Rectal smooth muscle tissue (tissue), 1 donor: Measurements from ENCODE around the gene SLC12A7.
"Not testable (repeated sequence)": the region's sequence is repeated elsewhere in the genome, so short reads cannot be mapped to it uniquely, and the experiment has no call there.

Source experiments
- H3K27ac ChIP-seq: one replicate; pipeline ENCODE4 v1.7.0; 2013; ENCODE audit warnings: low read depth, low read length, inconsistent platforms
- H3K27me3 ChIP-seq: one replicate; pipeline ENCODE4 v1.7.0; 2013; ENCODE audit warnings: low read length; ENCODE audit not compliant: control insufficient read depth, insufficient read depth
- H3K36me3 ChIP-seq: one replicate; pipeline ENCODE4 v1.7.0; 2013; ENCODE audit warnings: low read length; ENCODE audit not compliant: control insufficient read depth, insufficient read depth
- H3K4me1 ChIP-seq: one replicate; pipeline ENCODE4 v1.7.0; 2013; ENCODE audit warnings: low read length; ENCODE audit not compliant: control insufficient read depth, insufficient read depth
- H3K4me3 ChIP-seq: one replicate; pipeline ENCODE4 v1.7.0; 2013; ENCODE audit warnings: low read length
- H3K9ac ChIP-seq: one replicate; pipeline ENCODE4 v1.7.0; 2013; ENCODE audit warnings: low read length

SLC12A7 gene

GRCh38 chr5:1002271-1002546 is 109.7 kb downstream of the SLC12A7 start:
- H3K27ac ChIP-seq, result no peak overlapping the region
- no peak overlapping the region for H3K9ac ChIP-seq
- H3K27me3 ChIP-seq, result peaks cover 6% of the 10 kb centered on the region
- H3K4me3 ChIP-seq, result no peak overlapping the region
- H3K4me1 ChIP-seq, result peaks cover 2% of the 10 kb centered on the region
- H3K36me3 ChIP-seq, result no peaks in the 10 kb centered on the region

DNA sequence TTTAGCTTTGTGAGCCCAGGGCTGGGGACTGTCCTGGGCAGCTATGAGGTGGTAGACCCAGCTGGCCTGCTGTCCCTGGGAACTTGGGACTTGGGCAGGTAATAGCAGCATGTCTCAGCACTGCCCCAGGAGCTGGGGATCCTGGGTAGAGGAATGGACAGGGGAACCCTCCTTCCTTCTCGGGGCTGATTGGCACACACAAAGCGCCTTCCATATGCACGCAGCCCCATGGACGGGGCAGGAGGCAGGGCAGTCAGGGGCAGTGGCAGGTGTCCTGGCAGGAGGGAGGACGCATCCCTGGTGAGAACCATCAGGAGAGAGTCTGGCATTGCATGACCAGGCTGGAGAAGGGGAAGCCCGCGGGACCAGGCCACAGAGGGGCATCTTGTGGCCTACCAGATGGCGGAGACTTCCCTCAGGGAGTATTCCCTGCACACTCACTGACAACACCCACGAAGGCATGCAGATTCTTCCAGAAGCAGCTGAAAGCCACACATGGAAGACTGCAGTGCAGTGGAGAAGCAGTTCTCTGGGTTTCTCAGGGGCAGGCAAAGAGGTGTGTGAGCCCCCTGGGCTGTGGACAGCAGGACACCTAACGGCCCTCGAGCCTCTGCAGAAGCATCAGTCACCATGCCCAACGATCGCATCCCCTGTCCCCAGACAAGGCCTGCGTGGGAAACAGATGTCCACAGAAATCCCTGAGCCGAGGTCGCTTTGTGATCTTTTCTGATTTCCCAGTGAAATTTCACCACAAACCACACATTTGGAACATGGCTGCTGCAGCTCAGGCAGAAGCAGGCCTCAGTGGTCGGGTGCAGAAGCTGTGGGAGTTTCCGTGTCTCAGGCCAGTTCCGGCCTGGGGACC is 110.2 kb downstream of the SLC12A7 start:
- H3K27me3 ChIP-seq, result peaks cover 6% of the 10 kb centered on the region
- H3K9ac ChIP-seq, result no peak overlapping the region
- H3K27ac ChIP-seq, result no peak overlapping the region
- H3K4me3 ChIP-seq, result no peak overlapping the region
- H3K4me1 ChIP-seq, result peaks cover 2% of the 10 kb centered on the region
- H3K36me3 ChIP-seq, result no peaks in the 10 kb centered on the region

DNA sequence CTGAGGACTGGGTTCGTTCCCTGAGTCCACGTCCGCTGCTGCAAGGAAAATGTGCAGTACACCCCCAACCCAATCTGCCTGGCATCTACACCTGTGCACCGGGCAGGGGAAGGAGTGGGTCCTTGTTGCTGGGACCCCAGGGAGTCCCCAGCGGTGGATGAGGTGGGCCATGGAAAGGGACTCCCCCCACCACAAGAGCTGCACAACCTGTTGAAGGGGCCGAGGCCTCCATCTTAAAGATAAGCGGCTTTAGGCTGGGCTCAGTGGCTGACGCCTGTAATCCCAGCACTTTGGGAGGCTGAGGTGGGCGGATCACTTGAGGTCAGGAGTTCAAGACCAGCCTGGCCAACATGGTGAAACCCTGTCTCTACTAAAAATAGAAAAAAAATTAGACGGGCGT is 111.0 kb downstream of the SLC12A7 start:
- H3K4me1 ChIP-seq, H3K36me3 ChIP-seq, H3K9ac ChIP-seq, H3K27ac ChIP-seq, H3K4me3 ChIP-seq, H3K27me3 ChIP-seq: not testable (repeated sequence)
